ENCODE results near the gene FBXO38. TPM values are rescaled to one million over a fixed set of nuclear protein-coding genes. Genes with fewer than 3 reads are reported as not detected.

Gene FBXO38
- total RNA-seq, 1 experiment from 2014 or later: 35.8 TPM

- TF ChIP-seq, protein P1, sequence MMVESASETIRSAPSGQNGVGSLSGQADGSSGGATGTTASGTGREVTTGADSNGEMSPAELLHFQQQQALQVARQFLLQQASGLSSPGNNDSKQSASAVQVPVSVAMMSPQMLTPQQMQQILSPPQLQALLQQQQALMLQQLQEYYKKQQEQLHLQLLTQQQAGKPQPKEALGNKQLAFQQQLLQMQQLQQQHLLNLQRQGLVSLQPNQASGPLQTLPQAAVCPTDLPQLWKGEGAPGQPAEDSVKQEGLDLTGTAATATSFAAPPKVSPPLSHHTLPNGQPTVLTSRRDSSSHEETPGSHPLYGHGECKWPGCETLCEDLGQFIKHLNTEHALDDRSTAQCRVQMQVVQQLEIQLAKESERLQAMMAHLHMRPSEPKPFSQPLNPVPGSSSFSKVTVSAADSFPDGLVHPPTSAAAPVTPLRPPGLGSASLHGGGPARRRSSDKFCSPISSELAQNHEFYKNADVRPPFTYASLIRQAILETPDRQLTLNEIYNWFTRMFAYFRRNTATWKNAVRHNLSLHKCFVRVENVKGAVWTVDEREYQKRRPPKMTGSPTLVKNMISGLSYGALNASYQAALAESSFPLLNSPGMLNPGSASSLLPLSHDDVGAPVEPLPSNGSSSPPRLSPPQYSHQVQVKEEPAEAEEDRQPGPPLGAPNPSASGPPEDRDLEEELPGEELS (CRISPR knock-in tag; IDR thresholded peaks at IDR 0.05): peak; percentile 66; the same call in 1 of the 2 replicates
Measured at GRCh38 chr5:148383564-148384379, at the start of gene FBXO38 (continued).

DNA sequence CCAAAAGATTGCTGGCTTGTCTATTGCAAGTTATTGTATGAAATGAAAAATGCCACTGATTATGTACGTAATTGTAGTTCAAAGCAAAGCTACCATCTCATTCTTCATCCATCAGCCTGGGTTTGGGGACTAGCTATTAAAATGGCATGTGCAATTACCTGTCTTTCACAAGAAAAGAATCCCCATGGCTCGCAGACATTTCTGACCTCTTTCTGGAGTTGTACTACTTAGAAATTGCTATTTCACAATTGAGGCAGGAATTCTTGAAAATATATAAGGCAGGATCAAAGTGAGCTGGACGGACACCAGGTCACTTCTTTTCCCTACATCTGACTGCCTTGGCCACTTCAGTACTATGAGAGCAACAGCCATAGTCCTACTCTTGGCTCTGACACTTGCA, 48.5 kb upstream of the FBXO38 start, which contains the start of gene SPINK9:
TSS of gene SPINK9 (plus strand) at position 301 of the 400 bp plus-strand sequence. CDS start at position 356, 55 bp downstream.
- CTCF ChIA-PET: no interaction called here
- Mint-ChIP-seq H3K27me3 (ENCODE audit: low read depth) (peaks cover 2% of the 10 kb centered on the region), H3K4me1 (no peaks in the 10 kb centered on the region), H3K4me3 (no peak within 1 kb of the TSS), H3K27ac (no peak within 1 kb of the TSS), H3K36me3 (peaks cover 5% of the 10 kb centered on the region; the same call in 1 of the 2 replicates), H3K9me3 (peaks cover 10% of the 10 kb centered on the region)
- TF ChIP-seq, protein P2, sequence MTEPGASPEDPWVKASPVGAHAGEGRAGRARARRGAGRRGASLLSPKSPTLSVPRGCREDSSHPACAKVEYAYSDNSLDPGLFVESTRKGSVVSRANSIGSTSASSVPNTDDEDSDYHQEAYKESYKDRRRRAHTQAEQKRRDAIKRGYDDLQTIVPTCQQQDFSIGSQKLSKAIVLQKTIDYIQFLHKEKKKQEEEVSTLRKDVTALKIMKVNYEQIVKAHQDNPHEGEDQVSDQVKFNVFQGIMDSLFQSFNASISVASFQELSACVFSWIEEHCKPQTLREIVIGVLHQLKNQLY (CRISPR knock-in tag; IDR thresholded peaks at IDR 0.05): no peak
- TF ChIP-seq FOXP1 (CRISPR knock-in tag; IDR thresholded peaks at IDR 0.05; ENCODE audit: borderline replicate concordance) (no peak), MYBL2 (CRISPR knock-in tag; IDR thresholded peaks at IDR 0.05) (no peak), MXD4 (CRISPR knock-in tag; IDR thresholded peaks at IDR 0.05; ENCODE audit: borderline replicate concordance) (no peak), SMAD3 (CRISPR knock-in tag; IDR thresholded peaks at IDR 0.05; ENCODE audit: borderline replicate concordance) (no peak), FOXJ3 (CRISPR knock-in tag; IDR thresholded peaks at IDR 0.05; ENCODE audit: borderline replicate concordance) (no peak), ZNF138 (CRISPR knock-in tag; conservative IDR thresholded peaks at IDR 0.05) (no peak)
- TF ChIP-seq, protein P1 (CRISPR knock-in tag; IDR thresholded peaks at IDR 0.05): no peak
- TF ChIP-seq, protein P3, sequence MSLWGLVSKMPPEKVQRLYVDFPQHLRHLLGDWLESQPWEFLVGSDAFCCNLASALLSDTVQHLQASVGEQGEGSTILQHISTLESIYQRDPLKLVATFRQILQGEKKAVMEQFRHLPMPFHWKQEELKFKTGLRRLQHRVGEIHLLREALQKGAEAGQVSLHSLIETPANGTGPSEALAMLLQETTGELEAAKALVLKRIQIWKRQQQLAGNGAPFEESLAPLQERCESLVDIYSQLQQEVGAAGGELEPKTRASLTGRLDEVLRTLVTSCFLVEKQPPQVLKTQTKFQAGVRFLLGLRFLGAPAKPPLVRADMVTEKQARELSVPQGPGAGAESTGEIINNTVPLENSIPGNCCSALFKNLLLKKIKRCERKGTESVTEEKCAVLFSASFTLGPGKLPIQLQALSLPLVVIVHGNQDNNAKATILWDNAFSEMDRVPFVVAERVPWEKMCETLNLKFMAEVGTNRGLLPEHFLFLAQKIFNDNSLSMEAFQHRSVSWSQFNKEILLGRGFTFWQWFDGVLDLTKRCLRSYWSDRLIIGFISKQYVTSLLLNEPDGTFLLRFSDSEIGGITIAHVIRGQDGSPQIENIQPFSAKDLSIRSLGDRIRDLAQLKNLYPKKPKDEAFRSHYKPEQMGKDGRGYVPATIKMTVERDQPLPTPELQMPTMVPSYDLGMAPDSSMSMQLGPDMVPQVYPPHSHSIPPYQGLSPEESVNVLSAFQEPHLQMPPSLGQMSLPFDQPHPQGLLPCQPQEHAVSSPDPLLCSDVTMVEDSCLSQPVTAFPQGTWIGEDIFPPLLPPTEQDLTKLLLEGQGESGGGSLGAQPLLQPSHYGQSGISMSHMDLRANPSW (CRISPR knock-in tag; conservative IDR thresholded peaks at IDR 0.05; ENCODE audit: low read depth): no peak
- ATAC-seq (no peak), DNase-seq (ENCODE audit: low spot score) (no peak)
- POLR2A ChIA-PET: no interaction called here

DNA sequence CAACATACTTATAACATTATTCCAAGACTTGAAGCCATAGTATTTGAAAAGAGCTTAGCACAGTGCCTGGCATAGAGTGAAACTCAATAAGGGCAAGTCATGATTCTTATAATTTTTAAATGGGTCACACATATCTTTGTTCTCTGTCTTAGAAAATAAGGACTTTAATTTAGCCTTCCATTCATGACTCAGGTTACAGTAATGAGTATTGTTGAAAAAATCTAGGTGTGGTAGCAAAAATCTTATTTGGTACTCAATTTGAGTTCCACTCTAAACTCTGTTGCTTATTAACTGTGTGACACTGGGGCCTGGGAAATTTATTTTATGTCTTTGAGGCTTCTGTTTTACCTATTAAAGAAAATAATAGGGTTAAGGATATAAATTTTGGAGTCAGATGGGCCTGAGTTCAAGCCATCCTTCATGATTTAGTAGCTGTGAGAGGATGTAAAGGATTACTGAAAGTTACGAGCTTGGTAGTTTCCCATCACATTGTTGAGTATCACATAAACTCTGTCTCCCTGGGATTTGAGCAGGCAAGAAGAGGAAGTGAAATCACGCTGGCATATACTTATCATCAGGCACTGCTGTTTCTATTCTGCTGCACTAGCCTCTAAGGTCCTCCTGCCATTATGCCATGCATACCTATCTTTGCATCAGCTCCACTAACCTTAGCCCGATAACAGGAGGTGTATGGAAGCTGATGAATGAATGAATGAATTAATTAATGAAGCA, 46.9 kb upstream of the FBXO38 start:
- CTCF ChIA-PET: interaction anchor here (1.0 to 1.3 kb wide), 2 partner anchors 39 to 46 kb away, joined by 3 read pairs; no protein-coding TSS in a partner anchor
- DNase-seq (ENCODE audit: low spot score): no peak
- no peak for ATAC-seq
- Mint-ChIP-seq H3K4me1 (no peaks in the 10 kb centered on the region), H3K27me3 (ENCODE audit: low read depth) (no peaks in the 10 kb centered on the region), H3K9me3 (no peaks in the 10 kb centered on the region), H3K36me3 (no peaks in the 10 kb centered on the region), H3K27ac (no peak overlapping the region), H3K4me3 (no peak overlapping the region)
- TF ChIP-seq PRRX2 (CRISPR knock-in tag; IDR thresholded peaks at IDR 0.05) (no peak), JAZF1 (CRISPR knock-in tag; IDR thresholded peaks at IDR 0.05) (no peak), CREM (CRISPR knock-in tag; IDR thresholded peaks at IDR 0.05) (no peak), NR2C2 (CRISPR knock-in tag; IDR thresholded peaks at IDR 0.05) (no peak), ZNF416 (CRISPR knock-in tag; IDR thresholded peaks at IDR 0.05) (no peak)
- TF ChIP-seq, protein P4, sequence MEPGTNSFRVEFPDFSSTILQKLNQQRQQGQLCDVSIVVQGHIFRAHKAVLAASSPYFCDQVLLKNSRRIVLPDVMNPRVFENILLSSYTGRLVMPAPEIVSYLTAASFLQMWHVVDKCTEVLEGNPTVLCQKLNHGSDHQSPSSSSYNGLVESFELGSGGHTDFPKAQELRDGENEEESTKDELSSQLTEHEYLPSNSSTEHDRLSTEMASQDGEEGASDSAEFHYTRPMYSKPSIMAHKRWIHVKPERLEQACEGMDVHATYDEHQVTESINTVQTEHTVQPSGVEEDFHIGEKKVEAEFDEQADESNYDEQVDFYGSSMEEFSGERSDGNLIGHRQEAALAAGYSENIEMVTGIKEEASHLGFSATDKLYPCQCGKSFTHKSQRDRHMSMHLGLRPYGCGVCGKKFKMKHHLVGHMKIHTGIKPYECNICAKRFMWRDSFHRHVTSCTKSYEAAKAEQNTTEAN (CRISPR knock-in tag; IDR thresholded peaks at IDR 0.05): no peak
- TF ChIP-seq, protein P5, sequence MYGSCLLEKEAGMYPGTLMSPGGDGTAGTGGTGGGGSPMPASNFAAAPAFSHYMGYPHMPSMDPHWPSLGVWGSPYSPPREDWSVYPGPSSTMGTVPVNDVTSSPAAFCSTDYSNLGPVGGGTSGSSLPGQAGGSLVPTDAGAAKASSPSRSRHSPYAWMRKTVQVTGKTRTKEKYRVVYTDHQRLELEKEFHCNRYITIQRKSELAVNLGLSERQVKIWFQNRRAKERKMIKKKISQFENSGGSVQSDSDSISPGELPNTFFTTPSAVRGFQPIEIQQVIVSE (CRISPR knock-in tag; IDR thresholded peaks at IDR 0.05; ENCODE audit: borderline replicate concordance): no peak
- POLR2A ChIA-PET: no interaction called here
